ENCODE results near the gene ADGRA3. TPM values are rescaled to one million over a fixed set of nuclear protein-coding genes. Genes with fewer than 3 reads are reported as not detected.
A peak's percentile ranks its signal among the peaks of the same experiment; 100 is the strongest.

Gene ADGRA3
- total RNA-seq, 2 experiments from 2014 or later, result 1.4 to 1.5 TPM

- Mint-ChIP-seq H3K27me3 (no peaks in the 10 kb centered on the region), H3K9me3 (no peaks in the 10 kb centered on the region), H3K4me3 (no peak overlapping the region), H3K27ac (no peak overlapping the region), H3K4me1 (ENCODE audit: low read depth) (no peaks in the 10 kb centered on the region), H3K36me3 (no peaks in the 10 kb centered on the region)
- POLR2A ChIA-PET, result no interaction called here
- intact Hi-C loops (cut with micrococcal nuclease), result no loop called here
- DNase-seq, result no peak
- CTCF ChIA-PET, result no interaction called here
Observed at GRCh38 chr4:22471999-22472461, 43.8 kb downstream of the ADGRA3 start.

- CTCF ChIA-PET, result no interaction called here
Observed at GRCh38 chr4:22471419-22471818, 44.4 kb downstream of the ADGRA3 start.

GRCh38 chr4:22466581-22466980 lies 49.3 kb downstream of the ADGRA3 start:
- Mint-ChIP-seq H3K27ac (no peak overlapping the region), H3K27me3 (no peaks in the 10 kb centered on the region), H3K9me3 (no peaks in the 10 kb centered on the region), H3K36me3 (no peaks in the 10 kb centered on the region), H3K4me1 (ENCODE audit: low read depth) (no peaks in the 10 kb centered on the region), H3K4me3 (no peak overlapping the region)
- intact Hi-C loops (cut with micrococcal nuclease), result no loop called here
- POLR2A ChIA-PET, result no interaction called here
- no peak for DNase-seq
- CTCF ChIA-PET, result no interaction called here

More at GRCh38 chr4:22471419-22471818, 44.4 kb downstream of the ADGRA3 start:
- no peak overlapping the region for H3K27ac Mint-ChIP-seq
- H3K9me3 Mint-ChIP-seq, result no peaks in the 10 kb centered on the region
- intact Hi-C loops (cut with micrococcal nuclease), result no loop called here
- DNase-seq, result no peak
- H3K4me3 Mint-ChIP-seq, result no peak overlapping the region
- H3K27me3 Mint-ChIP-seq, result no peaks in the 10 kb centered on the region
- POLR2A ChIA-PET, result no interaction called here
- no peaks in the 10 kb centered on the region for H3K4me1 Mint-ChIP-seq (ENCODE audit: low read depth)
- no peaks in the 10 kb centered on the region for H3K36me3 Mint-ChIP-seq

GRCh38 chr4:22465996-22466395 lies 49.9 kb downstream of the ADGRA3 start:
- ChIA-PET POLR2A (no interaction called here), CTCF (no interaction called here)
- no peak for DNase-seq
- no peaks in the 10 kb centered on the region for H3K27me3 Mint-ChIP-seq
- no peaks in the 10 kb centered on the region for H3K36me3 Mint-ChIP-seq
- H3K27ac Mint-ChIP-seq, result no peak overlapping the region
- H3K4me3 Mint-ChIP-seq, result no peak overlapping the region
- no peaks in the 10 kb centered on the region for H3K9me3 Mint-ChIP-seq
- no peaks in the 10 kb centered on the region for H3K4me1 Mint-ChIP-seq (ENCODE audit: low read depth)
- intact Hi-C loops (cut with micrococcal nuclease), result no loop called here

- Mint-ChIP-seq H3K4me3 (no peak overlapping the region), H3K36me3 (no peaks in the 10 kb centered on the region), H3K27ac (no peak overlapping the region), H3K4me1 (ENCODE audit: low read depth) (no peaks in the 10 kb centered on the region), H3K27me3 (no peaks in the 10 kb centered on the region), H3K9me3 (no peaks in the 10 kb centered on the region)
- ChIA-PET CTCF (no interaction called here), POLR2A (no interaction called here)
- intact Hi-C loops (cut with micrococcal nuclease), result no loop called here
- no peak for DNase-seq
Observed at GRCh38 chr4:22465349-22465748, 50.5 kb downstream of the ADGRA3 start.

- intact Hi-C loops (cut with micrococcal nuclease), result loop anchor here (2.0 kb wide), 1 partner anchor 52 kb away; no protein-coding TSS in a partner anchor
- no peaks in the 10 kb centered on the region for H3K27me3 Mint-ChIP-seq
- CTCF ChIA-PET, result no interaction called here
Observed at GRCh38 chr4:22463179-22463578, 52.7 kb downstream of the ADGRA3 start.

GRCh38 chr4:22462688-22463087 lies 53.2 kb downstream of the ADGRA3 start:
- Mint-ChIP-seq H3K27me3 (no peaks in the 10 kb centered on the region), H3K4me3 (no peak overlapping the region), H3K27ac (no peak overlapping the region), H3K4me1 (ENCODE audit: low read depth) (no peaks in the 10 kb centered on the region), H3K9me3 (no peaks in the 10 kb centered on the region), H3K36me3 (no peaks in the 10 kb centered on the region)
- POLR2A ChIA-PET, result no interaction called here
- DNase-seq, result no peak
- CTCF ChIA-PET, result no interaction called here
- intact Hi-C loops (cut with micrococcal nuclease), result loop anchor here (2.0 kb wide), 1 partner anchor 52 kb away; no protein-coding TSS in a partner anchor

More at GRCh38 chr4:22463179-22463578, 52.7 kb downstream of the ADGRA3 start:
- no peaks in the 10 kb centered on the region for H3K4me1 Mint-ChIP-seq (ENCODE audit: low read depth)
- DNase-seq, result peak; percentile 37
- H3K9me3 Mint-ChIP-seq, result no peaks in the 10 kb centered on the region
- H3K4me3 Mint-ChIP-seq, result no peak overlapping the region
- no peaks in the 10 kb centered on the region for H3K36me3 Mint-ChIP-seq
- POLR2A ChIA-PET, result no interaction called here
- H3K27ac Mint-ChIP-seq, result no peak overlapping the region

GRCh38 chr4:22460266-22460665 lies 55.6 kb downstream of the ADGRA3 start:
- H3K36me3 Mint-ChIP-seq, result no peaks in the 10 kb centered on the region
- POLR2A ChIA-PET, result no interaction called here
- CTCF ChIA-PET, result no interaction called here
- no peaks in the 10 kb centered on the region for H3K27me3 Mint-ChIP-seq
- H3K4me3 Mint-ChIP-seq, result no peak overlapping the region
- H3K9me3 Mint-ChIP-seq, result no peaks in the 10 kb centered on the region
- DNase-seq, result no peak
- intact Hi-C loops (cut with micrococcal nuclease), result no loop called here
- H3K27ac Mint-ChIP-seq, result no peak overlapping the region
- no peaks in the 10 kb centered on the region for H3K4me1 Mint-ChIP-seq (ENCODE audit: low read depth)

GRCh38 chr4:22458098-22458497 lies 57.8 kb downstream of the ADGRA3 start:
- Mint-ChIP-seq H3K4me3 (no peak overlapping the region), H3K9me3 (no peaks in the 10 kb centered on the region), H3K4me1 (ENCODE audit: low read depth) (no peaks in the 10 kb centered on the region), H3K36me3 (no peaks in the 10 kb centered on the region), H3K27me3 (no peaks in the 10 kb centered on the region), H3K27ac (no peak overlapping the region)
- intact Hi-C loops (cut with micrococcal nuclease), result no loop called here
- no peak for DNase-seq
- ChIA-PET POLR2A (no interaction called here), CTCF (no interaction called here)

GRCh38 chr4:22457348-22457747 lies 58.5 kb downstream of the ADGRA3 start:
- Mint-ChIP-seq H3K4me3 (no peak overlapping the region), H3K9me3 (no peaks in the 10 kb centered on the region), H3K36me3 (no peaks in the 10 kb centered on the region), H3K27ac (no peak overlapping the region), H3K27me3 (no peaks in the 10 kb centered on the region), H3K4me1 (ENCODE audit: low read depth) (no peaks in the 10 kb centered on the region)
- intact Hi-C loops (cut with micrococcal nuclease), result no loop called here
- no peak for DNase-seq
- ChIA-PET CTCF (interaction anchor here (0.7 kb wide), 1 partner anchor 33 kb away, joined by 3 read pairs; no protein-coding TSS in a partner anchor), POLR2A (no interaction called here)

- ChIA-PET CTCF (interaction anchor here (0.6 kb wide), 1 partner anchor 28 kb away, joined by 5 read pairs; no protein-coding TSS in a partner anchor), POLR2A (no interaction called here)
- Mint-ChIP-seq H3K27me3 (no peaks in the 10 kb centered on the region), H3K9me3 (no peaks in the 10 kb centered on the region), H3K4me1 (ENCODE audit: low read depth) (no peaks in the 10 kb centered on the region), H3K36me3 (no peaks in the 10 kb centered on the region), H3K27ac (no peak overlapping the region), H3K4me3 (no peak overlapping the region)
- intact Hi-C loops (cut with micrococcal nuclease), result no loop called here
- no peak for DNase-seq
Observed at GRCh38 chr4:22456291-22456690, 59.6 kb downstream of the ADGRA3 start.

- ChIA-PET CTCF (no interaction called here), POLR2A (no interaction called here)
- Mint-ChIP-seq H3K27me3 (no peaks in the 10 kb centered on the region), H3K36me3 (no peaks in the 10 kb centered on the region), H3K9me3 (no peaks in the 10 kb centered on the region), H3K27ac (no peak overlapping the region), H3K4me1 (ENCODE audit: low read depth) (no peaks in the 10 kb centered on the region), H3K4me3 (no peak overlapping the region)
- intact Hi-C loops (cut with micrococcal nuclease), result no loop called here
- no peak for DNase-seq
Observed at GRCh38 chr4:22454955-22455354, 60.9 kb downstream of the ADGRA3 start.

- no peaks in the 10 kb centered on the region for H3K4me1 Mint-ChIP-seq (ENCODE audit: low read depth)
- H3K36me3 Mint-ChIP-seq, result no peaks in the 10 kb centered on the region
- no peaks in the 10 kb centered on the region for H3K27me3 Mint-ChIP-seq
- DNase-seq, result no peak
- H3K9me3 Mint-ChIP-seq, result no peaks in the 10 kb centered on the region
- H3K27ac Mint-ChIP-seq, result no peak overlapping the region
- CTCF ChIA-PET, result no interaction called here
- POLR2A ChIA-PET, result no interaction called here
- intact Hi-C loops (cut with micrococcal nuclease), result no loop called here
- H3K4me3 Mint-ChIP-seq, result no peak overlapping the region
Observed at GRCh38 chr4:22454216-22454838, 61.5 kb downstream of the ADGRA3 start.

All from activated CD4-positive, alpha-beta memory T cell treated with anti-CD3 and anti-CD28 coated beads for 36 hours (primary cell).